Transverse colon (tissue), 4 donors: Measurements from ENCODE around the gene PDE8B.

Experiments used
- CTCF ChIP-seq, 5 experiments: fragments of 200-600 bp in 3 of 5; fragments of 450-650 bp in 2 of 5; sonication (generic) in 3 of 5; IDR thresholded peaks; 1 replicate in 2 of 5; 2 replicates in 3 of 5; pipeline ENCODE4 v1.5.1; 2016 to 2017; ENCODE audit warnings: antibody characterized with exemption in 5 of 5, inconsistent platforms in 3 of 5, mild to moderate bottlenecking in 2 of 5, moderate library complexity in 1 of 5
- POLR2A ChIP-seq: fragments of 450-650 bp; IDR thresholded peaks from one replicate; pipeline ENCODE4 v1.6.1; 2016; ENCODE audit warnings: antibody characterized with exemption, mild to moderate bottlenecking, moderate library complexity
- POLR2AphosphoS5 ChIP-seq, 3 donors: sonication (generic); formaldehyde crosslinking; IDR thresholded peaks; one replicate each; pipeline ENCODE4 v1.6.1; 2016; ENCODE audit warnings: antibody characterized with exemption in 3 of 3

- TF ChIP-seq CTCF (IDR thresholded peaks at IDR 0.05) = no peak
- no peak for TF ChIP-seq POLR2A
- no peak for TF ChIP-seq POLR2AphosphoS5 (IDR thresholded peaks at IDR 0.05)
Observed at GRCh38 chr5:77167695-77168121, 42.8 kb upstream of the PDE8B start.
